ENCODE measurements around the gene ZNF629.
A peak's percentile ranks its signal among the peaks of the same experiment; 100 is the strongest.

Gene ZNF629

DNA sequence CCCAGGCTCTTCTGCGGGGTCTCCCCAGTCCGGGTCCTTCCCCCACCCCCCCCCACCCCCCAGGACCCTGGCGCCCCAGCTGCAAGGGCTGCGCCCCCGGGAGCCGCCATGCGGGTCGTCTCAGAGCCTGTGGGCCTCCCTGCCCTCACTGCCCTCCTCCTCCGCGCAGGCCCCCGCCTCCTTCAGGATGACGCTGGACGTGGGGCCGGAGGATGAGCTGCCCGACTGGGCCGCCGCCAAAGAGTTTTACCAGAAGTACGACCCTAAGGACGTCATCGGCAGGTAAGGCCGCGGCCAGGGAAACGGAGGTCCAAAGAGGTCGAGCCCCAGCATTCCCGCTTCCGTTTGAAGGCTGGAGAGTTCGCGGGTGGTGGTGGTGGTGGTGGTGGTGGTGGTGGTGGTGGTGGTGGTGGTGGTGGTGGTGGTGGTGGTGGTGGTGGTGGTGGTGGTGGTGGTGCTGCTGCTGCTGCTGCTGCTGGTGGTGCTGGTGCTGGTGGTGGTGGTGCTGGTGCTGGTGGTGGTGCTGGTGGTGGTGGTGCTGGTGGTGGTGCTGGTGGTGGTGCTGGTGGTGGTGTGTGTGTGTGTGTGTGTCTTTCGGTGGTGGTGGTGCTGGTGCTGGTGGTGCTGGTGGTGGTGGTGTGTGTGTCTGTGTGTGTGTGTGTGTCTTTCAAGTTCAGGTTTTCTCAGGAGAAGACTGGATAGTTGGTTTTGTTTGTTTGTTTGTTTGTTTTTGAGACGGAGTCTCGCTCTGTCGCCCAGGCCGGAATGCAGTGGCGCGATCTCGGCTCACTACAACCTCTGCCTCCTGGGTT is 38.2 kb downstream of the ZNF629 start:
- no peak for DNase-seq (ENCODE audit: low spot score)

DNA sequence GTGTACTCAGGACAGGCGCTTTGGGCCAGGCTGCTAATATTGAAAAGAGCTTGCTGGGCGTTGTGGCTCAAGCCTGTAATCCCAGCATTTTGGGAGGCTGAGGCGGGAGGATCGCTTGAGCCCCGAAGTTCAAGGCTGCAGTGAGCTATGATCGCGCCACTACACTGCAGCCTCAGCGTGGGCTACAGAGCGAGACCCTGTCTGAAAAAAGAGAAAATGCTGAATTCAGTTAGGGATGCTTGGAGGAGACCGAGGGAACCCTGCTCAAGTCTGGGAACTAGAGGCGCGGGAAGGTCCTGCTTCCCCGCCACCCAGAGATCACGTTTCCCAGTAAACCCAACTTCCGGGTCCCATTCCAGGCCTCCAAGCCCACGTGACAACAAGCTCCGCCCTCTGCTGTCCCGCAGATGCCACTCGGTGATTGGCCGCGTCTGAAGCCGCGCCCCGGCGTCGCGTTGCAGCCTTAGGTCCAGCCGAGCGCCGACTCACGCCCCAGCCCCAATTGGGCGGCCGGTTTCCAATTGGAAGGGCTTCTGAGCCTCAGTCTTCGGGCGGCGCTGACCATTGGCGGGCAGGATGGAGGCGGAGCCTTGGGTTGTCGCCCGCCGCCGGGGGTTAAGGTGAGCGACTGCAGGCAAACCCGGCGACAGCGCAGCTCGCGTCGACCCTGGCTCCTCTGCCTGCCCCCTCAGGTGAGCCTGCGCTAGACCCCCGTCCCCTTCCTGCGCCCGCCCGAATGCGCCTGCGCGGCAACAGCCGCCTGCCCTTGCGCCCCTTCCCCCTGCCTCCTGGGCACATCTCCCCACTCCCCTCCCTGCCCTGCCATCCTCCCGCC is 39.0 kb downstream of the ZNF629 start, which contains the start of gene PHKG2:
TSS of gene PHKG2 (plus strand) at position 627 of the 835 bp plus-strand sequence. CDS start 396 bp downstream, outside the sequence.
- DNase-seq (ENCODE audit: low spot score): peak; percentile 99

DNA sequence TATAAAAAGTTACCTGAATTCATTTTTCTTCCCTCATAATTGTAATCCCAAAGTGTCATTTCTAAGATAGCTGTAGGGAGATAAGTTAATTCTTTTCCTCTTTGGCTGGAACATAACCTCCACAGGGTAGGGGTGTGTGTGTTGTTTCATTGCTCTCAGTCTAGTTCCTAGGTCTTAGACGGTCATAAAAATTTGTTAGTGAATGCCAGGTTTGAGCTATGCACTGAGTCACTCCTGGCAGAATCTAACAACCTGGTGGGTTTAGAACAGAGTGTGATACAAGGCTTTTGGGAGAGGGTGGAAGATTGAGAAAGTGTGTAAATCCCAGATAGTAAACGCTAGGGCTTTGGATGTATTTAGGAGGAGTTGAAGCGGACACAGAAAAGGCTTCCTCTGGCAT is 39.7 kb downstream of the ZNF629 start:
- DNase-seq (ENCODE audit: low spot score): peak; percentile 62

DNA sequence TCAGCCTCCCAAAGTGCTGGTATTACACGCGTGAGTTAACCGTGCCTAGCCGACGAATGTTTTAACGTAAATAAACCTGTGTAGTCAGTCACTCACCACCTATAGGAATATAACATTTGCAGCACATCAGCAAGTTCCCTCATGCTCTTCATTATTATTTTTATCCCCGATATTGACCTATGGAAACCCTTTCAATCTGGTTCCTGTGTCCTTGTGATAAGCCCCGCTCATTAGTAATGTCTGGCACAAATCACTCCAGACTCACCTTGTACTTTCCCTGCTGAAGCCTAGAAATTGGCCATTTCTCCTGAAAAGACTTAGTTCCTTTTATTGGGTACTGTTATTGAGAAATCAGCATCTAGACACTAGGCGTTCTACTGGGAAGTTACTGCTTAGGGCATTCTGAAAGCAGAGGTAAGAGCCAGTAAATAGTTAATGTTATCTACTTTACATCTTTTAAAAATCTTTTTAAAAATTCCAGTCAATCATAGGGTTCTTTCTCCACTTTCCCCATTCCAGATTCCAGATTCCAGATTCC is 40.3 kb downstream of the ZNF629 start:
- no peak for DNase-seq (ENCODE audit: low spot score)

DNA sequence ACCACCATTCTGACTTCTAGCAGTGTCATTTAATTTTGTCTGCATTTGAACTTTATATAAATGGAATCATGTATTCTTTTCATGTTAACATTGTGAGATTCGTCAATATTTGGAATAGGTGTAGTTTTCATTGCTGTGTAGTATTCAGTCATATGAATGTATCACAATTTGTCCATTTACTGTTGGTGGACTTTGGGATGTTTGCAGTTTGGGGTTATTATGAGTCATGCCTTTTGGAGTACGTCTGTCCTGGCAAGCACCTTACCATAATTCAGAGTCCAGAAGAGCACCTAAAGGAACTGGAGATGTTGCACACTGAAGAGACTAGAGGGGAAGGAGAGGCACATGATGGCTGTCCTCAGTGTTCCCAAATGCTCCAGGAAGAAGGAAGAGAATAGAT is 41.9 kb downstream of the ZNF629 start:
- DNase-seq (ENCODE audit: low spot score): no peak

DNA sequence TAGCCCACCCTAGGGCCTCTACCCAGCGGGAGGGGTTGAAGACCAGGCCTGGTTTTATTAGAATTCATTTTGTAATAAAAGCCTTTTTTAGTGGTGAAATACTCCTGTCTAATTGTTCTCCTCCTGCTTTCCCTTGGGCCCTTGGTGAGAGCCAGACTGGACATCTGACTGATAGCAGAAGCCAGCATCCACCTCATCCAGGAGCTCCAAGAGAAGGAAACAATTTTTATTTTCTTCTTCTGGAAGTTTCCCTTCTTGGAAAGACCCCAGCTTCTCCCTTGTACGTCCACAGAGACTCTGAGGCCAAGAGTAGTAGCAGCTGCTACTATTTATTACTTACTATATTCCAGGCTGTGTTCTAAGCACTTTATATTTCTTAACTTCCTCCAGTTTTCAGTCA is 42.8 kb downstream of the ZNF629 start:
- DNase-seq (ENCODE audit: low spot score): no peak

DNA sequence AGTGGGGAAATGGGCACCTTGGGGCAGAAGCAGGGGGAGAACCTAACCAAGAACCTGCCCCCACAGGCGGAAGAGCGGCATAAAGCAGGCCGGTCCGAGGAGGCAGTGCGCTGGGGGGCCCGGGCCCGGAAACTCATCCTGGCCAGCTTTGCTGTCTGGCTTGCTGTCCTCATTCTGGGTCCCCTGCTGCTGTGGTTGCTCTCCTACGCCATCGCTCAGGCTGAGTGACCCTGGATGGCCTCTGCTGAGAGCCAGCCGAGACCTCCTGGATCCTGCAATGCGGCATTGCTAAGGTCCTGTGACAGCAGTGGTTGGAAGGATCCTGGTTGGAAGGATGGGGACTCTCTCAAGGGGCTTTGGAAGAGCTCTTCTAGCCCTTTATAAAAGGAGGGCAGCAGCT is 43.3 kb downstream of the ZNF629 start:
- no peak for DNase-seq (ENCODE audit: low spot score)

DNA sequence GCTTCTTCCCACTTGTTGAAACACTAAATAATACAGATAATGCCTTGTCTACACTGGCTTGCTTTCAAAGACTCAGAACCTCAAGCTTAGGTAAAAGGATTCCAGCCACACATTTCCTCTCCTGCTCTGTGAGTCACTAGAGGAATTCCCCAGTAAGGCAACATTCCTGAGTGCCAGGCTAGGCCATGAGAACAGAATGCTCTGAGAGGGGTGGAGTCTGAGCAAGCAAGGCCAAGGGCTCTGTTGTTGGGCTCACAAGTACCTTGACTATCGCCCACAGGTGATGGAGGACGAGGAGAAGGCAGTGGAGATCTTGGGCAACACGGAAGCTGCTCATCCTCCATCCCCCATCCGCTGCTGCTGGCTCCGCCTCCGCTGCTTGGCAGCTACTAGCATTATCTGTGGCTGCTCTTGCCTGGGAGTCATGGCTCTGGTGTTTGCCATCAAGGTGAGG is 45.5 kb downstream of the ZNF629 start:
- no peak for DNase-seq (ENCODE audit: low spot score)

DNA sequence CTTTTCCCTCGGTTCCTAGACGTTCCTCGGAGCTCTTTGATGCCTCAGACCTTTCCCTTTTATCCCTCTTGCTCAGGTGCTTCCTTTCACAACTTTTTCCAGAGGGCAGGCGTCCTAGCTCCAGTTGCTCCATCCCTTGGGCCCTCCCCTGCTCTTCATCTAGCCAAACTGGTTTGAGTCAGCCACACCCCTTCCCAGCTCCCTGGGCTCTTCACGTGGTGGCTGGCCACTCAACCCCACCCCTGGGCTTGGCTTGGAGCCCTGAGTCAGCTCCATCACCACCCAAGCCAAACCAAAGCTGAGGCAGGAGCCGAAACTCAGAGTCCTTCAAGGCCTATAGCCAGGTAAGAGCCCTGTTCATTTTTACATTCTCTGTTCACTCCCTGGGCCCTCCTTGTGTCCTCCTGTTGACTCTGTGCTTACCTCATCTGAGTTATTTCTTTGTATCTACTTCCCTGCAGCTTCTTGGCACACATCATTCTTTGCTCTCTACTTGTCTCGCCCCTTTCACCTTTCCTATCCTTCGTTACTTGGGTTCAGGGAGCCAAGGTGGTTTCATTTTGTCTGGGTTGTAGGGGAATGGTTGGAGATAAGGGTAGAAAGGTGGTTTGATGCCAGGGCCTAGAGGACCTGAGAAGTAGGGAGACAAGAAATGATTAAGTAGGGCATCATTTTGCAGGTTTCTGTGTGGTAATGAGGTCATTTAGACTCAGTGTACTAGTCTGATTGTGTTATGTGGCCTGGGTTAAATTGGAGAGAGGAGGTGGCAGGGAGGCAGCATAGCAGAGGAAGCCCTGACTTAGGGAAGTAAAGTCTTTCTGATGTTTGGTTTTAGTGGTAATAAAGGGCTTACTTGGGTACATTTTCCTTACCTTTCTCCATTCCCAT is 46.4 kb downstream of the ZNF629 start:
- peak; percentile 91 for DNase-seq (ENCODE audit: low spot score)

DNA sequence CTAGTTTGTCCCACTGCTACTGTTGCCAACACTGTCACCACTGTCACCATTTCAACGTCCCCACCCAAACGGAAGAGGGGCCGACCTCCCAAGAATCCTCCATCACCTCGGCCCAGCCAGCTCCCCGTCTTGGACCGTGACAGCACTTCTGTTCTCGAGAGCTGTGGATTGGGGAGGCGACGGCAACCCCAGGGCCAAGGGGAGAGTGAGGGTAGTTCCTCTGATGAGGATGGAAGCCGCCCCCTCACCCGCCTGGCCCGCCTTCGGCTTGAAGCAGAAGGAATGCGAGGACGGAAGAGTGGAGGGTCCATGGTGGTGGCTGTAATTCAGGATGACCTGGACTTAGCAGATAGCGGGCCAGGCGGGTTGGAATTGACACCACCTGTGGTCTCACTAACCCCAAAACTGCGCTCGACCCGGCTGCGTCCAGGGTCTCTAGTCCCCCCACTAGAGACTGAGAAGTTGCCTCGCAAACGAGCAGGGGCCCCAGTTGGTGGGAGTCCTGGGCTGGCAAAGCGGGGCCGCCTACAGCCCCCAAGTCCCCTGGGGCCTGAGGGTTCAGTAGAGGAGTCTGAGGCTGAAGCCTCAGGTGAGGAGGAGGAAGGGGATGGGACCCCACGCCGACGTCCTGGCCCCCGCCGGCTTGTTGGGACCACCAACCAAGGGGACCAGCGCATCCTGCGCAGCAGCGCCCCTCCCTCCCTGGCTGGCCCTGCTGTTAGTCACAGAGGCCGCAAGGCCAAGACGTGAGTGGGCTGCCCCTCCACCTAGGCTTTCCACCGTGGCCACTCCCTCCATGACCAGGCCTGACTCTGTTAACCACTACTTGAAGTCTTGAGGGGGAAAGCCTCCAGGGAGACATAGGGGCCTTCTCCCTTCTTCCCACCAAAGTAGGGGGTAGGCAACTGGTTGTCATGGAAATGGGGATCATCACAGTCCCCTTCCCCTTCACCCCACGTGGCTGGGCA is 47.7 kb downstream of the ZNF629 start:
- no peak for DNase-seq (ENCODE audit: low spot score)

DNA sequence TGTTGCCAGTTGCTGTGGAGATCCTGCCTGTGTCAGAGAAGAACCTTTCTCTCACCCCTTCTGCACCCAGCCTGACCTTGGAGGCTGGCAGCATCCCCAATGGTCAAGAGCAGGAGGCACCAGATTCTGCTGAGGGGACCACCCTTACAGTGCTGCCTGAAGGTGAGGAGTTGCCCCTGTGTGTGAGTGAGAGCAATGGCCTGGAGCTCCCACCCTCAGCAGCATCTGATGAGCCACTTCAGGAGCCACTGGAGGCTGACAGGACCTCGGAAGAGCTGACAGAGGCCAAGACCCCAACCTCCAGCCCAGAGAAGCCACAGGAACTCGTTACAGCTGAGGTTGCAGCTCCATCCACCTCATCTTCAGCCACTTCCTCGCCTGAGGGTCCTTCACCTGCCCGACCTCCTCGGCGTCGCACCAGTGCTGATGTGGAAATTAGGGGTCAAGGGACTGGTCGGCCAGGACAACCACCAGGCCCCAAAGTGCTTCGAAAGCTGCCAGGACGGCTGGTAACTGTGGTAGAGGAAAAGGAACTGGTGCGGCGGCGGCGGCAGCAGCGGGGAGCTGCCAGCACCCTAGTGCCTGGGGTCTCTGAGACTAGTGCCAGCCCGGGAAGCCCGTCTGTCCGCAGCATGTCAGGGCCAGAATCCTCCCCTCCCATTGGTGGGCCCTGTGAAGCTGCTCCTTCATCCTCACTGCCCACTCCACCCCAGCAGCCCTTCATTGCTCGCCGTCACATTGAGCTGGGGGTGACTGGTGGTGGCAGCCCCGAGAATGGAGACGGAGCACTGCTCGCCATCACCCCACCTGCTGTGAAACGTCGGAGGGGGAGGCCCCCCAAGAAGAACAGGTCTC is 49.0 kb downstream of the ZNF629 start:
- no peak for DNase-seq (ENCODE audit: low spot score)

DNA sequence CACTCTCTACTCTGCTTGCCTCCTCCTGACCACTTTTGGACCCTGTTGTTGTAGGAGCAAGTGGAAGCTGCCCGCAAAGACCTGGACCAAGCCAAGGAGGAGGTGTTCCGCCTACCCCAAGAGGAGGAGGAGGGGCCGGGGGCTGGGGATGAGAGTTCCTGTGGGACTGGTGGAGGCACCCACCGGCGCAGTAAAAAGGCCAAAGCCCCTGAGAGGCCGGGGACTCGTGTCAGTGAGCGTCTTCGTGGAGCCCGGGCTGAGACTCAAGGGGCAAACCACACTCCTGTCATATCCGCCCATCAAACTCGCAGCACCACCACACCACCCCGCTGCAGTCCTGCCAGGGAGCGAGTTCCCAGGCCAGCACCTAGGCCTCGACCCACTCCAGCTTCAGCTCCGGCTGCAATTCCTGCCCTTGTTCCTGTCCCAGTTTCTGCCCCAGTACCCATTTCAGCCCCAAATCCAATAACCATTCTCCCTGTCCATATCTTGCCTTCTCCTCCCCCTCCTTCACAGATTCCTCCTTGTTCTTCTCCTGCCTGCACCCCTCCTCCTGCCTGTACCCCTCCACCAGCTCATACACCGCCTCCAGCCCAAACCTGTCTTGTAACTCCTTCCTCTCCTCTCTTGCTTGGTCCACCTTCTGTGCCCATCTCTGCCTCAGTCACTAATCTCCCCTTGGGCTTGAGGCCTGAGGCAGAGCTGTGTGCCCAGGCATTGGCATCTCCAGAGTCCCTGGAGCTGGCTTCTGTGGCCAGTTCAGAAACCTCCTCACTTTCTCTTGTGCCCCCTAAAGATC is 49.8 kb downstream of the ZNF629 start:
- DNase-seq (ENCODE audit: low spot score): no peak

DNA sequence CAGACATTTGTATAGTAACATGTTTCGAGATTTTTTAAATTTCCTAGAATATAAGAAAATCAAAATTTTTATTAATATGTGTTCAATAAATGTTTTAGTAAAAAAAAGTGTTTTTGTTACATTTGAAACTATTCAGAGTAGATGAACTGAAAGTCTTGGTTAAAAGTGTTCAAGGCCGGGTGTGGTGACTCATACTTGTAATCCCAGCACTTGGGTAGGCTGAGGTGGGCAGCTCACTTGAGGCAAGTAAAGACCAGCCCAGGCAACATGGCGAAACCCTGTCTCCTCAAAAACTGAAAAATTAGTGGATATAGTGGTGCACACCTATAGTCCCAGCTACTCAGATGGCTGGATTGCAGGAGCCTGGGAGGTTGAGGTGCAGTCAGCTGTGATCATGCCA is 55.6 kb downstream of the ZNF629 start:
- DNase-seq (ENCODE audit: low spot score): no peak

DNA sequence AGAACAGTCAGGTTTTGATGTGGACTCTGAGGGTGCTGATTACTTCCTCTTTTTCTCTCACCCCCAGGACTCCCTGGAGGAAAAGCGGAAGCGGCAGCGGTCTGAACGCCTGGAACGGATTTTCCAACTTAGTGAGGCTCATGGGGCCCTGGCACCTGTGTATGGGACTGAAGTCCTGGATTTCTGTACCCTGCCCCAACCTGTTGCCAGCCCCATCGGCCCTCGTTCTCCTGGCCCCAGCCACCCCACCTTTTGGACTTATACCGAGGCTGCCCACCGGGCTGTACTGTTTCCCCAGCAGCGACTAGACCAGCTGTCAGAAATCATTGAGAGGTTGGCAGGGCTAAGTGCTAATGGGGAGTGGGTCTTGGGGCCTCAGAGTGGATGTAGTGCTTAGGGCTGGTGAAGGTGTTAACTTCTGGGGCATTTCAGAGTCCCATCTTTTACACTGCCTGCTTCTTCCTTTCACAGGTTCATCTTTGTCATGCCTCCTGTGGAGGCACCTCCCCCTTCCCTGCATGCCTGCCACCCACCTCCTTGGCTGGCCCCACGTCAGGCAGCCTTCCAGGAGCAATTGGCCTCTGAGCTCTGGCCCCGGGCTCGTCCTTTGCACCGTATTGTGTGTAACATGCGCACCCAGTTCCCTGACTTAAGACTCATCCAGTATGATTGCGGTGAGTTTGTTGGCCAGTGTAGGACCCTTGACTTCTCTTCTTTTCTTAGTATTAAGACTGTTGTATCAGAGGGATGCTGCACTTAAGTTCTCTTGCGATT is 57.9 kb downstream of the ZNF629 start:
- DNase-seq (ENCODE audit: low spot score): no peak

All from LoVo (cell line).